HFF-Myc (cell line): ENCODE results near the gene MGAT4A.

Experiments used
- DNase-seq: peaks from one replicate; pipeline ENCODE4 v3.0.0-alpha.2; 2011; ENCODE audit warnings: low read depth; ENCODE audit errors: extremely low read depth
- H3K4me3 ChIP-seq: replicated peaks from 2 replicates; pipeline ENCODE4 v1.5.1; 2011; ENCODE audit warnings: low read depth, mild to moderate bottlenecking, control low read depth, low read length
- CTCF ChIP-seq: IDR thresholded peaks from 2 replicates; pipeline ENCODE4 v1.5.1; 2012; ENCODE audit warnings: mild to moderate bottlenecking, low read depth, low read length, control low read depth; ENCODE audit errors: missing control alignments

The MGAT4A gene

DNA sequence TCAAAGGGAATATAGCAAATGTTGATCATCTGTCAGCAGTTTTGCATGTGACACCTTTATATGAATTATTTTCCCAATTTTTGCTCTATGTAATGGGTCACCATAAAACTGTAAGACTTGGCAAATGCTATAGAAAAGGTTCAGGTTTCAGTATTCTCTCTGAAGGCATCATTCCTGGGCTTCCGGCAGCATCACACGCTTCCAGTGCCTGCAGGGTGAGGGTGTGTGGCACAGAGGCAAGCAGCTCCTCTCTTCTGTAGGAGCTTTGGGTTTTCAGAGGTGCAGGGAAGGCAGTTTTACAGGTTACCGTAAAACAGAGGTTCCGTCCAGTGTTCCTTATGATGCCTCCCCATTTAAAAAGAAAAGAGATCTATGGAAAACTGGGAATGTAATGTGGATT lies 141.4 kb downstream of the MGAT4A start:
- no peak overlapping the region for H3K4me3 ChIP-seq
- no peak for DNase-seq
- TF ChIP-seq CTCF: no peak

DNA sequence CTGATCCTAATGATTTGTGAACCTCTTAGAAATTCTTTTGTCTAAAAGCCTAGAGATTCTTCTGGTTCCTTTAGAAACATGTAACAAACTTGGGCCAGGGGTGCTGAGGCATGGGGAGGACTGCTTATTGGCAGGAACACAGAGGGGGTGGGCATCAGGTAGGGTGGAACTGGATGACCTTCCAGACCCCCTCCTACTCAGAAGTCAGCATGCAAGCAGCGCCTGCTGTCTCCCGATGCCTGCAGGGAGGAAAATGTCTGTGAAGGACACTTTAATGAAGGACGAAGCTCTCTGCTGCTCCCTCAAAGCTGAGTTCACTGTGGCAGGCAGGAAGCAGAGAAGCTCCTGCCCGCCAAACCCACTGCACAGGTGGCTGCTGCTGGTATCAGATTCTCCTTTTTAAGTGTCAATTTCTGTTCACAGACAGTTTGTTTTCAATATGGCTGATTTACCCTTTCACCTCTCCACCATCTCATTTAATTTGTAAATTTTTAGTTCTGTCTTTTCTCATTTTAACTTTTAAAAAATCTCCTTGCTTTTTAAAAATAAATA lies 142.0 kb downstream of the MGAT4A start:
- DNase-seq: no peak
- no peak for TF ChIP-seq CTCF
- H3K4me3 ChIP-seq: no peak overlapping the region

GRCh38 chr2:98586551-98587140 lies 144.3 kb downstream of the MGAT4A start:
- no peak overlapping the region for H3K4me3 ChIP-seq
- no peak for TF ChIP-seq CTCF
- DNase-seq: no peak

- DNase-seq: no peak
- TF ChIP-seq CTCF: no peak
- no peak overlapping the region for H3K4me3 ChIP-seq
Measured at GRCh38 chr2:98585386-98585785, 145.5 kb downstream of the MGAT4A start.

- H3K4me3 ChIP-seq: no peak overlapping the region
- TF ChIP-seq CTCF: no peak
- DNase-seq: no peak
Measured at GRCh38 chr2:98583816-98584618, 146.9 kb downstream of the MGAT4A start.

DNA sequence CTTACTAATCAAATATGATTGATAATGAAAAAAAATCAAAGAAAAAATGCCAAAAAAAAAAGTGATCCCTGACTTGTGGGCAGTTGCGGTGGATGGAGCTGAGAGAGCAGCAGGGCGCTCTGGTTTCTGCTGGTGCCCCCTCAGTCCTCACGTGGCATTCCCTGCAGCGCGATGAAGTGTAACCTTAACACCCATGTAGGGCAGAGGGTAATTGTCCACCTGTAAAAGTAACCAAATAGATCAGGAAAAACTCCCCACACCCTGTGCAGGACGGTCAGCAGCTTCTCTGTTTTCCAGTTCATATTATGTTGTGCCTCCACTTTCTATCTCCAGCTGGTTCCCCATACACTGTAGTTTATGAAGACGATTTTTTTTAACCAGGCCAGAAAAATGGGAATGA lies 147.7 kb downstream of the MGAT4A start:
- TF ChIP-seq CTCF: no peak
- DNase-seq: no peak

More for the DNA sequence above, 147.7 kb downstream of the MGAT4A start:
- no peak overlapping the region for H3K4me3 ChIP-seq
